ENCODE data around the gene DNM1.

Gene DNM1

GRCh38 chr9:128246471-128246870 is 43.3 kb downstream of the DNM1 start:
- DNase-seq (ENCODE audit: low spot score) = no peak
- H3K27ac ChIP-seq = peak overlapping the region; percentile 33
- CTCF ChIA-PET = no interaction called here
- no peak for TF ChIP-seq CTCF (conservative IDR thresholded peaks at IDR 0.05; ENCODE audit: low read depth)
- POLR2A ChIA-PET (ENCODE audit: low non-redundant PET) = no interaction called here

GRCh38 chr9:128247226-128247803 is 44.1 kb downstream of the DNM1 start:
- DNase-seq (ENCODE audit: low spot score) = no peak
- peak overlapping the region; percentile 33 for H3K27ac ChIP-seq
- POLR2A ChIA-PET (ENCODE audit: low non-redundant PET) = no interaction called here
- no peak for TF ChIP-seq CTCF (conservative IDR thresholded peaks at IDR 0.05; ENCODE audit: low read depth)
- CTCF ChIA-PET = no interaction called here

GRCh38 chr9:128249558-128249907 is 46.4 kb downstream of the DNM1 start:
- CTCF ChIA-PET = interaction anchor here (0.6 to 0.7 kb wide), 3 partner anchors 132 to 1526 kb away, joined by 4 to 6 read pairs (median 4); no protein-coding TSS in a partner anchor

GRCh38 chr9:128249908-128250838 is 47.0 kb downstream of the DNM1 start:
- POLR2A ChIA-PET (ENCODE audit: low non-redundant PET) = interaction anchor here (0.5 to 1.3 kb wide), 3 partner anchors 17 to 46 kb away, joined by 3 to 4 read pairs (median 3); partner anchors contain the start of genes GOLGA2 and SWI5
- no peak for TF ChIP-seq CTCF (conservative IDR thresholded peaks at IDR 0.05; ENCODE audit: low read depth)
- CTCF ChIA-PET = interaction anchor here (0.6 to 1.4 kb wide), 5 partner anchors 126 to 662 kb away, joined by 3 to 6 read pairs (median 4); no protein-coding TSS in a partner anchor
- DNase-seq (ENCODE audit: low spot score) = peak; percentile 99
- peak overlapping the region; percentile 54 for H3K27ac ChIP-seq

More at GRCh38 chr9:128249558-128249907, 46.4 kb downstream of the DNM1 start:
- no peak for TF ChIP-seq CTCF (conservative IDR thresholded peaks at IDR 0.05; ENCODE audit: low read depth)
- POLR2A ChIA-PET (ENCODE audit: low non-redundant PET) = interaction anchor here (1.3 kb wide), 1 partner anchor 26 kb away, joined by 4 read pairs; the partner anchor contains the start of genes GOLGA2 and SWI5
- H3K27ac ChIP-seq = peak overlapping the region; percentile 54
- no peak for DNase-seq (ENCODE audit: low spot score)

- ChIA-PET POLR2A (ENCODE audit: low non-redundant PET) (interaction anchor here (0.5 to 1.3 kb wide), 3 partner anchors 18 to 47 kb away, joined by 3 to 4 read pairs (median 3); partner anchors contain the start of genes GOLGA2 and SWI5), CTCF (interaction anchor here (0.6 to 1.4 kb wide), 4 partner anchors 133 to 1999 kb away, joined by 3 to 4 read pairs (median 4); no protein-coding TSS in a partner anchor)
- TF ChIP-seq CTCF (conservative IDR thresholded peaks at IDR 0.05; ENCODE audit: low read depth) = no peak
- peak overlapping the region; percentile 54 for H3K27ac ChIP-seq
- DNase-seq (ENCODE audit: low spot score) = no peak
Measured at GRCh38 chr9:128250839-128251731, 47.9 kb downstream of the DNM1 start.

Measured in RWPE1 (cell line).